CD8-positive, alpha-beta memory T cell (primary cell): ENCODE measurements around the gene BLACAT1. TPM values are rescaled to one million over a fixed set of nuclear protein-coding genes. Genes with fewer than 3 reads are reported as not detected.
A peak's percentile ranks its signal among the peaks of the same experiment; 100 is the strongest.

Source experiments
- CTCF ChIA-PET: fragments of 350-600 bp; sonication (Branson Sonifier 250); formaldehyde crosslinking; loops from one replicate; lab custom pipeline; 2021; ENCODE audit warnings: antibody characterized with exemption; lab: Charles Lee
- POLR2A ChIA-PET: fragments of 350-600 bp; sonication (Branson Sonifier 250); formaldehyde crosslinking; loops from one replicate; lab custom pipeline; 2021; ENCODE audit warnings: antibody characterized with exemption; lab: Charles Lee
- DNase-seq, 5 donors: peaks; one replicate each; pipeline versions ENCODE4 v3.0.0 to v3.0.0-alpha.2; 2020 to 2022; ENCODE audit warnings: mixed read lengths in 1 of 5
- H3K27ac ChIP-seq: one replicate; pipeline ENCODE4 v1.7.0; 2013; ENCODE audit warnings: low read depth, mild to moderate bottlenecking, low read length, moderate library complexity
- H3K27me3 ChIP-seq: 2 replicates; pipeline ENCODE4 v1.7.0; 2013; ENCODE audit warnings: low read length, mild to moderate bottlenecking; ENCODE audit not compliant: insufficient read depth, poor library complexity, severe bottlenecking
- H3K36me3 ChIP-seq: 2 replicates; pipeline ENCODE4 v1.7.0; 2013; ENCODE audit warnings: mild to moderate bottlenecking, low read length, moderate library complexity; ENCODE audit not compliant: insufficient read depth
- H3K4me1 ChIP-seq: 2 replicates; pipeline ENCODE4 v1.7.0; 2013; ENCODE audit warnings: mild to moderate bottlenecking, low read length, moderate library complexity; ENCODE audit not compliant: insufficient read depth
- H3K4me3 ChIP-seq: 2 replicates; pipeline ENCODE4 v1.7.0; 2013; ENCODE audit warnings: mild to moderate bottlenecking, low read length
- H3K9me3 ChIP-seq: 2 replicates; pipeline ENCODE4 v1.7.0; 2013; ENCODE audit warnings: mild to moderate bottlenecking, low read length
- H3K27ac Mint-ChIP-seq, 8 donors: one replicate each; pipeline ENCODE4 v1.8.0; 2020 to 2021; ENCODE audit warnings: mixed read lengths in 8 of 8, mild to moderate bottlenecking in 6 of 8, inconsistent platforms in 3 of 8, moderate library complexity in 3 of 8
- H3K27me3 Mint-ChIP-seq, 2 donors: one replicate each; pipeline ENCODE4 v1.8.0; 2020 to 2021; ENCODE audit warnings: mixed read lengths in 2 of 2, mild to moderate bottlenecking in 1 of 2, moderate library complexity in 1 of 2
- H3K36me3 Mint-ChIP-seq, 3 donors: one replicate each; pipeline ENCODE4 v1.8.0; 2020 to 2021; ENCODE audit warnings: mixed read lengths in 3 of 3, inconsistent platforms in 1 of 3, mild to moderate bottlenecking in 1 of 3
- H3K4me1 Mint-ChIP-seq, 3 donors: one replicate each; pipeline ENCODE4 v1.8.0; 2020 to 2021; ENCODE audit warnings: mixed read lengths in 3 of 3, inconsistent platforms in 1 of 3, mild to moderate bottlenecking in 1 of 3
- H3K4me3 Mint-ChIP-seq, 7 donors: one replicate each; pipeline ENCODE4 v1.8.0; 2020 to 2021; ENCODE audit warnings: mixed read lengths in 7 of 7, mild to moderate bottlenecking in 6 of 7, moderate library complexity in 4 of 7, inconsistent platforms in 2 of 7
- H3K9me3 Mint-ChIP-seq, 5 donors: one replicate each; pipeline ENCODE4 v1.8.0; 2020 to 2022; ENCODE audit warnings: mixed read lengths in 5 of 5, mild to moderate bottlenecking in 3 of 5, moderate library complexity in 2 of 5, inconsistent platforms in 1 of 5
- polyA plus RNA-seq: library from polyadenylated mRNA; unstranded; fragments of 300-500 nt; fragmentation: Illumina TruSeq; gene quantifications from one replicate; pipeline ENCODE4 v1.2.3, GENCODE V29; 2021
- total RNA-seq, 2 experiments: library from RNA; stranded (reverse); gene quantifications; one replicate each; pipeline ENCODE4 v1.2.3, GENCODE V29; 2021

Gene BLACAT1
- total RNA-seq (under 1 TPM in 1 of 2 experiments, not detected in 1; 0.09 TPM), polyA plus RNA-seq (not detected)

- Histone ChIP-seq H3K36me3 (no peaks in the 10 kb centered on the region), H3K4me3 (peak within 1 kb of the TSS; percentile 39), H3K4me1 (peaks cover 16% of the 10 kb centered on the region), H3K27me3 (peaks cover 41% of the 10 kb centered on the region), H3K27ac (no peak within 1 kb of the TSS), H3K9me3 (no peaks in the 10 kb centered on the region)
- Mint-ChIP-seq H3K36me3 (no peaks in the 10 kb centered on the region), H3K9me3 (no peaks in the 10 kb centered on the region), H3K4me3 (peak within 1 kb of the TSS; percentile 79 to 91 (median 85)), H3K27ac (peak within 1 kb of the TSS in 1 of 8 donors; percentile 52), H3K4me1 (peaks cover 17 to 24% (median 17%) of the 10 kb centered on the region in 3 donors), H3K27me3 (peaks cover 45 to 72% of the 10 kb centered on the region in 2 donors)
- ChIA-PET POLR2A (interaction anchor here (1.2 to 2.0 kb wide), 2 partner anchors 15 to 25 kb away, joined by 3 to 6 read pairs; no protein-coding TSS in a partner anchor), CTCF (interaction anchor here (1.3 to 4.8 kb wide), 4 partner anchors 10 to 102 kb away, joined by 3 to 24 read pairs (median 6); no protein-coding TSS in a partner anchor)
- DNase-seq: no peak
Observed at GRCh38 chr1:205455581-205456382, at the start of gene BLACAT1. BLACAT1 (minus strand) TSS chr1:205456045.

- ChIA-PET POLR2A (no interaction called here), CTCF (interaction anchor here (0.5 to 1.4 kb wide), 3 partner anchors 19 to 250 kb away, joined by 3 to 6 read pairs (median 3); no protein-coding TSS in a partner anchor)
- peak overlapping the region; percentile 82 to 91 (median 87) for H3K4me3 Mint-ChIP-seq
Observed at GRCh38 chr1:205505076-205505729, 49.4 kb upstream of the BLACAT1 start.

GRCh38 chr1:205504311-205505075 is 48.6 kb upstream of the BLACAT1 start, which contains the start of gene CDK18:
CDK18 (plus strand) TSS chr1:205504669; CDS start chr1:205523168, 18,499 bp downstream.
- no peaks in the 10 kb centered on the region for H3K9me3 ChIP-seq
- no peaks in the 10 kb centered on the region for H3K36me3 ChIP-seq
- no peak within 1 kb of the TSS for H3K27ac ChIP-seq
- Mint-ChIP-seq H3K9me3 (no peaks in the 10 kb centered on the region), H3K36me3 (no peaks in the 10 kb centered on the region), H3K4me1 (peaks cover 9 to 18% (median 13%) of the 10 kb centered on the region in 3 donors), H3K4me3 (peak within 1 kb of the TSS; percentile 82 to 93 (median 87)), H3K27me3 (peaks cover 0 to 3% of the 10 kb centered on the region in 2 donors), H3K27ac (peak within 1 kb of the TSS in 5 of 8 donors; percentile 39 to 92 (median 81))
- peaks cover 10% of the 10 kb centered on the region for H3K4me1 ChIP-seq
- H3K4me3 ChIP-seq: peak within 1 kb of the TSS; percentile 57
- ChIA-PET POLR2A (no interaction called here), CTCF (interaction anchor here (1.4 kb wide), 1 partner anchor 20 kb away, joined by 6 read pairs; no protein-coding TSS in a partner anchor)
- DNase-seq: peak; percentile 18 to 58 (median 28)
- no peaks in the 10 kb centered on the region for H3K27me3 ChIP-seq

More at GRCh38 chr1:205505076-205505729, 49.4 kb upstream of the BLACAT1 start:
- DNase-seq: no peak
- Mint-ChIP-seq H3K36me3 (no peaks in the 10 kb centered on the region), H3K27me3 (peaks cover 0 to 3% of the 10 kb centered on the region in 2 donors), H3K27ac (peak overlapping the region in 5 of 8 donors; percentile 38 to 92 (median 50)), H3K4me1 (peaks cover 9 to 18% (median 13%) of the 10 kb centered on the region in 3 donors), H3K9me3 (no peaks in the 10 kb centered on the region)
- Histone ChIP-seq H3K27me3 (no peaks in the 10 kb centered on the region), H3K36me3 (no peaks in the 10 kb centered on the region), H3K4me1 (peaks cover 10% of the 10 kb centered on the region), H3K4me3 (peak overlapping the region; percentile 57), H3K9me3 (no peaks in the 10 kb centered on the region), H3K27ac (no peak overlapping the region)

GRCh38 chr1:205502992-205503391 is 47.1 kb upstream of the BLACAT1 start:
- Mint-ChIP-seq H3K4me3 (peak overlapping the region in 6 of 7 donors; percentile 4 to 53 (median 20)), H3K27ac (peak overlapping the region in 1 of 8 donors; percentile 8), H3K36me3 (no peaks in the 10 kb centered on the region), H3K9me3 (no peaks in the 10 kb centered on the region), H3K27me3 (peaks cover 0 to 3% of the 10 kb centered on the region in 2 donors), H3K4me1 (peaks cover 9 to 18% (median 13%) of the 10 kb centered on the region in 3 donors)
- no peak for DNase-seq
- ChIA-PET CTCF (no interaction called here), POLR2A (no interaction called here)
- H3K4me1 ChIP-seq: peaks cover 10% of the 10 kb centered on the region
- H3K27ac ChIP-seq: no peak overlapping the region
- H3K9me3 ChIP-seq: no peaks in the 10 kb centered on the region
- H3K36me3 ChIP-seq: no peaks in the 10 kb centered on the region
- H3K4me3 ChIP-seq: no peak overlapping the region
- no peaks in the 10 kb centered on the region for H3K27me3 ChIP-seq

GRCh38 chr1:205502111-205502810 is 46.4 kb upstream of the BLACAT1 start:
- Histone ChIP-seq H3K4me3 (no peak overlapping the region), H3K27me3 (no peaks in the 10 kb centered on the region), H3K36me3 (no peaks in the 10 kb centered on the region), H3K27ac (no peak overlapping the region), H3K4me1 (peaks cover 10% of the 10 kb centered on the region), H3K9me3 (no peaks in the 10 kb centered on the region)
- Mint-ChIP-seq H3K36me3 (no peaks in the 10 kb centered on the region), H3K27ac (peak overlapping the region in 1 of 8 donors; percentile 8), H3K27me3 (peaks cover 0 to 6% of the 10 kb centered on the region in 2 donors), H3K4me3 (peak overlapping the region in 2 of 7 donors; percentile 7 to 26), H3K4me1 (peaks cover 9 to 18% (median 13%) of the 10 kb centered on the region in 3 donors), H3K9me3 (no peaks in the 10 kb centered on the region)
- ChIA-PET CTCF (no interaction called here), POLR2A (interaction anchor here (0.5 kb wide), 1 partner anchor 217 kb away, joined by 4 read pairs; no protein-coding TSS in a partner anchor)
- no peak for DNase-seq

GRCh38 chr1:205500240-205501233 is 44.7 kb upstream of the BLACAT1 start:
- no peaks in the 10 kb centered on the region for H3K36me3 Mint-ChIP-seq
- Histone ChIP-seq H3K27ac (no peak overlapping the region), H3K4me1 (peaks cover 7% of the 10 kb centered on the region), H3K4me3 (no peak overlapping the region), H3K36me3 (no peaks in the 10 kb centered on the region), H3K27me3 (no peaks in the 10 kb centered on the region), H3K9me3 (no peaks in the 10 kb centered on the region)
- ChIA-PET CTCF (interaction anchor here (1.7 to 1.9 kb wide), 2 partner anchors 12 to 15 kb away, joined by 5 to 7 read pairs; no protein-coding TSS in a partner anchor), POLR2A (no interaction called here)
- peaks cover 5 to 14% (median 9%) of the 10 kb centered on the region in 3 donors for H3K4me1 Mint-ChIP-seq
- H3K27me3 Mint-ChIP-seq: peaks cover 0 to 12% of the 10 kb centered on the region in 2 donors
- H3K27ac Mint-ChIP-seq: peak overlapping the region in 1 of 8 donors; percentile 64
- H3K4me3 Mint-ChIP-seq: no peak overlapping the region
- H3K9me3 Mint-ChIP-seq: no peaks in the 10 kb centered on the region
- no peak for DNase-seq
